Ishikawa (cell line): ENCODE data around the gene ANKLE2.

Experiments
- CEBPB ChIP-seq: IDR thresholded peaks from 2 replicates; pipeline ENCODE4 v1.6.1; 2012
- CREB1 ChIP-seq: IDR thresholded peaks from 2 replicates; pipeline ENCODE4 v1.6.1; 2012; ENCODE audit warnings: low read depth
- EP300 ChIP-seq: IDR thresholded peaks from 2 replicates; pipeline ENCODE4 v1.6.1; 2012; ENCODE audit warnings: borderline replicate concordance
- FOXM1 ChIP-seq: IDR thresholded peaks from 2 replicates; pipeline ENCODE4 v1.6.1; 2012; ENCODE audit warnings: low read depth, borderline replicate concordance
- RAD21 ChIP-seq: IDR thresholded peaks from 2 replicates; pipeline ENCODE4 v1.6.1; 2012; ENCODE audit warnings: low read depth
- TAF1 ChIP-seq: IDR thresholded peaks from 2 replicates; pipeline ENCODE4 v1.6.1; 2012; ENCODE audit warnings: low read depth, mild to moderate bottlenecking
- TEAD4 ChIP-seq: IDR thresholded peaks from 2 replicates; pipeline ENCODE4 v1.6.1; 2012
- YY1 ChIP-seq: IDR thresholded peaks from 2 replicates; pipeline ENCODE4 v1.6.1; 2012; ENCODE audit warnings: low read depth
- ZBTB7A ChIP-seq: IDR thresholded peaks from 2 replicates; pipeline ENCODE4 v1.6.1; 2012; ENCODE audit warnings: low read depth

DNA sequence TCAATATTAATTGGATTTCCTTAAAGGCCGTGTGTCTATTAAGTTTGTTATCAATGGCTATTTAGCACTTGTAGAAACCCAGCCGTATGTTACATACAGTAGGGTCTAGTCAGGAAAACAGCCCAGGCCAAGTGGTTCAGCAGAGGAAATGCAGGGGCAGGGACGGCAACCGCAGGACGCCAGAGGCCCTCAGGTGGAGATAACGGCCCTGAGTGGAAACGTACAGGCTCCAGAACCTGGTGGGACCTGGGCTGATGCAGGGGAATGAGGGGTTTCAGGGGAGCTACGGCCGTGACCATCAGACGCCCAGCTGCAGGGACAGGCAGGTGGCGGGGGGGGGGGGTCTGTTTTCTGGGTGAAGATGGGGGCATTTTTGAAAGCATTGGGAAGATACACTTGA lies 3.7 kb upstream of the ANKLE2 start:
- TF ChIP-seq TAF1, result no peak
- no peak for TF ChIP-seq YY1
- no peak for TF ChIP-seq TEAD4
- TF ChIP-seq CEBPB, result no peak
- TF ChIP-seq CREB1, result no peak
- TF ChIP-seq FOXM1, result no peak
- TF ChIP-seq RAD21, result no peak
- no peak for TF ChIP-seq EP300
- no peak for TF ChIP-seq ZBTB7A
